AG04449 (cell line): Measurements from ENCODE around the gene RHBDF2.

ENCODE experiments used
- CTCF ChIA-PET: fragments of 350-600 bp; formaldehyde crosslinking; extraction: SDS; loops from one replicate; lab custom pipeline; 2021; ENCODE audit warnings: antibody characterized with exemption; lab: Yijun Ruan, JAX
- POLR2A ChIA-PET: fragments of 400-600, 350-600 bp; formaldehyde crosslinking; extraction: SDS; loops from one replicate; lab custom pipeline; 2020; ENCODE audit warnings: antibody characterized with exemption, inconsistent platforms; lab: Yijun Ruan, JAX
- DNase-seq: peaks from one replicate; pipeline ENCODE4 v3.0.0-alpha.2; 2010; ENCODE audit warnings: low read depth, low spot score
- H3K4me3 ChIP-seq: 2 replicates; pipeline ENCODE4 v1.5.1; 2011; ENCODE audit warnings: low read depth, mild to moderate bottlenecking, control low read depth, low read length
- TF ChIP-seq, protein P1 (sequence below): IDR thresholded peaks from one replicate; pipeline ENCODE4 v1.5.1; 2011; ENCODE audit warnings: mild to moderate bottlenecking, moderate library complexity, low read length, control low read depth, inconsistent platforms; ENCODE audit not compliant: insufficient read depth; ENCODE audit errors: missing control alignments

The RHBDF2 gene

DNA sequence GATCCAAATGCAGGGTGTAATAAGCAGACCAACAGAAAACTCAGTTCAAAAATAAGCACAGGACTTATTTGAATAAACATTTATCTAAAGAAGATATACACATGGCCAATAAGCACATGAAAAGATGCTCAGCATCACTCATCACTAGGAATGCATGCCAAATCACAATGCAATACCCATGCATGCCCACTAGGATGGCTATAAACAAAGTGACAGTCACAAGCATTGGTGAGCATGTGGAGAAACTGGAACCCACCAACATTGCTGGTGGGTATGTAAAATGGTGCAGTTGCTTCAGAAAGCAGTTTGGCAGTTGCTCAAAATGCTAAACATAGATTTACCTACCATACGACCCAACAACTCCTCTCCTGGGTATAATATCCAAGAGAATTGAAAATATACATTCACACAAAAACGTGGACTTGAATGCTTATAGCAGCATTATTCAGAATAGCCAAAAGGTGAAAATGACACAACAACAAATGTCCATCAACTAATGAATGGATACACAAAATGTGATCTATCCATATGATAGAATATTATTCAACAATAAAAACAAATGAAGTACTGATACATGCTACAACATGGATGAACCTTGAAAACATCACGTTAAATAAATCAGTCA is 68.4 kb downstream of the RHBDF2 start:
- CTCF ChIA-PET: no interaction called here
- DNase-seq: no peak
- POLR2A ChIA-PET: no interaction called here
- TF ChIP-seq, protein P1, sequence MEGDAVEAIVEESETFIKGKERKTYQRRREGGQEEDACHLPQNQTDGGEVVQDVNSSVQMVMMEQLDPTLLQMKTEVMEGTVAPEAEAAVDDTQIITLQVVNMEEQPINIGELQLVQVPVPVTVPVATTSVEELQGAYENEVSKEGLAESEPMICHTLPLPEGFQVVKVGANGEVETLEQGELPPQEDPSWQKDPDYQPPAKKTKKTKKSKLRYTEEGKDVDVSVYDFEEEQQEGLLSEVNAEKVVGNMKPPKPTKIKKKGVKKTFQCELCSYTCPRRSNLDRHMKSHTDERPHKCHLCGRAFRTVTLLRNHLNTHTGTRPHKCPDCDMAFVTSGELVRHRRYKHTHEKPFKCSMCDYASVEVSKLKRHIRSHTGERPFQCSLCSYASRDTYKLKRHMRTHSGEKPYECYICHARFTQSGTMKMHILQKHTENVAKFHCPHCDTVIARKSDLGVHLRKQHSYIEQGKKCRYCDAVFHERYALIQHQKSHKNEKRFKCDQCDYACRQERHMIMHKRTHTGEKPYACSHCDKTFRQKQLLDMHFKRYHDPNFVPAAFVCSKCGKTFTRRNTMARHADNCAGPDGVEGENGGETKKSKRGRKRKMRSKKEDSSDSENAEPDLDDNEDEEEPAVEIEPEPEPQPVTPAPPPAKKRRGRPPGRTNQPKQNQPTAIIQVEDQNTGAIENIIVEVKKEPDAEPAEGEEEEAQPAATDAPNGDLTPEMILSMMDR: peak; percentile 36
- H3K4me3 ChIP-seq: no peak overlapping the region

DNA sequence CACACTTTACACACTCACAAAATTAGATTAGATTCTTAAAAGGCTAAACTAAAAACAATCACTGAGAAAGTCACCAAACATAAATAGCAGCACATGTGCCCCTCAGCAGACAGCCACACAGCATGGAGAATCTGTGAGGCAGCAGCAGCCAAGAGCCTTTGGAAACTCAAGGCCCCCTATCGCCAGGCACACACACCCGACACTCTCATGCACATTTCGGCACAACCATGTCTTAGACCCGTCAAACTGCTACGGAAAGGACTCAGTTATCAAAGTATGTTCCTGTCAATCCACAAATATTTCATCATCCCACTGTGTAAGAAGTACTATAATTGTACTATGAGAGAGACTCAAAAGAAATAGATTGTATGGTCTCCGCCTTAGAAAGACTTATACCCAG is 69.2 kb downstream of the RHBDF2 start:
- TF ChIP-seq, protein P1: no peak
- ChIA-PET CTCF (interaction anchor here (0.9 to 2.2 kb wide), 3 partner anchors 15 to 34 kb away, joined by 3 to 7 read pairs (median 3); no protein-coding TSS in a partner anchor), POLR2A (no interaction called here)
- H3K4me3 ChIP-seq: no peak overlapping the region
- DNase-seq: no peak

DNA sequence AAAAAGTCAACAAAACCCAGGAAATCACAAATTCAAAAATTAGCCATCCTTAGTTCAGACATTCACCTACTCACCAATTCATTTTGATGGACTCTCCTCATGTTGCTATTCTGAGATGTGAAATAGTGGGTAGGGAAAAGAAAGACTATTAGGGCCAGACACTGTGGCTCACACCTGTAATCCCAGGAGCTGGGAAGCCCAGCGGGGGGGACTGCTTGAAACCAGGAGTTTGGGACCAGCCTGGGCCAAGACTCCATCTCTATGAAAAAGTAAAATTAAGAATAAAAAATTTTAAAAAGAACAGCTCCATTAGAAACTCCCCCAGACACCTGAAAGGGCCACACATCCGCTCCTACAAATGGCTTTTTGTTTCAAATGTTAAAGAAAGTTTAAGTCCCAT is 69.7 kb downstream of the RHBDF2 start:
- TF ChIP-seq, protein P1: no peak
- ChIA-PET CTCF (interaction anchor here (0.9 to 2.2 kb wide), 6 partner anchors 11 to 91 kb away, joined by 3 to 7 read pairs (median 3); no protein-coding TSS in a partner anchor), POLR2A (no interaction called here)

DNA sequence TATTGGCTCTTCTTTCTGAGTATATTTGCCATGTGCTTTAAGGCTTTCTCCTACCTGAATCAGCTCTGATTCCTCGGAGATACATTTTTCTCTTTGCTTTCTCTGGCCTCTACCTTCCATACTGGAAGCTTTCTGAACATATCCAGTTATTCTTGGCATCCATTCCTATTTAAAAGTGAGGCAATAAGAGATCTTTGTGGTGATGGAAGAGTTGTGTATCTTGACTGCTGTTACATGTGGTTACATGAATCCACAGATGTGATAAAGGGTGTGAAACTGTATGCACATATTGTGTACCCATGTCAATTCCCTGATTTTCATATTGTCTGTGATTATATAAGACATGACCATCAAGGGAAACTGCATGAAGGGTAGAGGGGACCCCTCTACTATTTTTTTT is 72.7 kb downstream of the RHBDF2 start:
- no peak overlapping the region for H3K4me3 ChIP-seq
- ChIA-PET POLR2A (no interaction called here), CTCF (interaction anchor here (1.4 to 2.5 kb wide), 7 partner anchors 14 to 30 kb away, joined by 3 to 11 read pairs (median 5); no protein-coding TSS in a partner anchor)
- DNase-seq: no peak
- TF ChIP-seq, protein P1: no peak

More for the DNA sequence above, 69.7 kb downstream of the RHBDF2 start:
- no peak overlapping the region for H3K4me3 ChIP-seq
- no peak for DNase-seq

DNA sequence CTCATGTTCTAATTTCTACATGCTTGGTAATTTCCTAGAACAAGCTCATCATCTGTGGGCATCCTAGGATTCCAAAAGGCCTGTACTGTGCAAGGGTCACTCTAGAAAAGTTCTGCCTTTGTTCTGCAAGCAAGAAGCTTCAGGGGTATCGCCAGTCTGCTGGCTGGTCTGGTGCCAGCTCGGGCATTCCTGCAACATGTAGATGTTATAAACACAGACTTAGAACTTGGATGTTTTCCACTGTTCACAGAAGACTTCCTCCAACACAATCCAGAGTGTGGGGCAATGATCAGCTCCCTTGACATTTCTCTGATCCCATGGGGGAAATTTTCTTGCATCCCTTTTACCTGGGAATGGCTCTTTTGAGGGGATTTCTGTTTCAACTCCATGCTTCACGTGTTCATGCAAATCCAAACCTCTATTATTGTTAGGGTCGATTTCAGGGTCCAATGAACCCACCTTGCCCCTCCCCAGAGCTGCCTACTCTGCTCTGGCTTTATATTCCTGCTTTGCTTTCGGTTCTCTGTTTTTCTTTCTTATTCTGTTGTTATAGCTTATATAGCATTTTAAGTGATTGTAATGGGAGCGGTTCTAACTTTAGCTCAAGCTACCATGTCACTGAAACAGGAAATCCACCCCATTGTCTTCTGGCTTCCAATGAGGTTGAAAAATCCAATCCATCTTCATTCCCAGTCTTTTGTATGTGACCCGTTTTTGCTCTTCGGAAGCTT is 73.6 kb downstream of the RHBDF2 start:
- TF ChIP-seq, protein P1: no peak
- no peak overlapping the region for H3K4me3 ChIP-seq
- CTCF ChIA-PET: interaction anchor here (0.8 to 2.5 kb wide), 16 partner anchors 11 to 148 kb away, joined by 3 to 11 read pairs (median 5); no protein-coding TSS in a partner anchor
- no peak for DNase-seq
- POLR2A ChIA-PET: interaction anchor here (0.6 kb wide), 1 partner anchor 21 kb away, joined by 4 read pairs; no protein-coding TSS in a partner anchor

DNA sequence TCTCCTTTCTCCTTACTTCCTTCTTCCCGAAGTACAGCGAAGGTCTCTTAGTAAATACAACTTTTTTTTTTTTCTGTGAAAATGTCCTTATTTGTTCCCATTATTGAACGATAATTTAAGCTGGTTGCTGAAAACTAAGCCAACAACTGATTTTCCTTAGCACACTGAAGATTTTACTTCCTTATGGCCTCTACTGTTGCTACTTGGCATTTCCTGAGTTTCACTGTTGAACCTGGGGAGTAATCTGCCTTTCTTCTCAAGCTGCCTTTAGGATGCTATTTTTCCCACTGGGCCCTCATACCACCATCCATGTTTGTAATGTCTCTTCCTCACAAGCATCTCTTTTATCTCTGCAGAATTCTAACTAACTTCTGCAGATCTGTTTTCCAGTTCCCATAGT is 74.4 kb downstream of the RHBDF2 start:
- POLR2A ChIA-PET: interaction anchor here (0.6 kb wide), 1 partner anchor 22 kb away, joined by 4 read pairs; no protein-coding TSS in a partner anchor
- H3K4me3 ChIP-seq: no peak overlapping the region
- no peak for DNase-seq
- TF ChIP-seq, protein P1: no peak
- CTCF ChIA-PET: interaction anchor here (1.2 to 2.5 kb wide), 11 partner anchors 10 to 147 kb away, joined by 3 to 11 read pairs (median 6); no protein-coding TSS in a partner anchor
